GM12801 (cell line): ENCODE results near the gene TCAF1.

ENCODE experiments used
- TF ChIP-seq, protein P1 (sequence below): IDR thresholded peaks from one replicate; pipeline ENCODE4 v1.5.1; 2011; ENCODE audit warnings: control low read depth; ENCODE audit not compliant: insufficient read length; ENCODE audit errors: extremely low read depth

Gene TCAF1

DNA sequence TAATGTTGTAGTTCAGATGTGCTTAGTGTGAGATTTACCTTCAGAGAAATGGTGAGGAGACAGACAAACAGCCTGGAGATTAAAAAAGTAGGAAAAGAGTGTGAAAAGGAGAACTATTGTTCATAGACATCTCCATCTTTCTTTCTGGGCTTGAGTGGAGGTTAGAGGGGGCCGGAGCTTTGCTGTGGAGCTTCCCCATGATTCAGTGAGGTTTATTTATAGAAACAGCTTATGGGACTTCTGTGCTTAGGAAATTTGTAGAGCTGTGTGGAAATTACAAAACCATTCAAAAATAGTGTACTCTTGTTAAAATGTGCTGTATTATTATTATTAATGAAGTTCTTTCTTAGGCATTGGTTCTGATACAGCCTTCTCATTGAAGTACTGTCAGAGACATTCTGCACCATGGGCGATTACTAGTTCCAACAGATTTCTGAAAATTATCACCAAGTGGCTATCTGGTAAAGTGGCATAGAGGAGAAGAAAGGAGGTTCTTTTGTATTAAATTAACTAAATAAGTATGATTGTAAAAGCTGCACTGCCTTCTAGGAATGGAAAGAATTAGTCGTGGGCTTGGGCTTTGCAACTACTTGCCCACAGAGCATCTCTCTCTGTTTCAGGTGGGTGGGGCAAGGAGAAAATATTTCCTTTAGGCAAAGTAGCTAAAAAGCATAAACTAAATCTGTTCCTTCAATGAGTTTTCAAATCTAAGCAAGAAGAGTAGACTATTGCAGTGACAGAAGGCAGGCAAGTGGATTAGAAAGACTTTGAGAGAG is 8.7 kb upstream of the TCAF1 start:
- TF ChIP-seq, protein P1, sequence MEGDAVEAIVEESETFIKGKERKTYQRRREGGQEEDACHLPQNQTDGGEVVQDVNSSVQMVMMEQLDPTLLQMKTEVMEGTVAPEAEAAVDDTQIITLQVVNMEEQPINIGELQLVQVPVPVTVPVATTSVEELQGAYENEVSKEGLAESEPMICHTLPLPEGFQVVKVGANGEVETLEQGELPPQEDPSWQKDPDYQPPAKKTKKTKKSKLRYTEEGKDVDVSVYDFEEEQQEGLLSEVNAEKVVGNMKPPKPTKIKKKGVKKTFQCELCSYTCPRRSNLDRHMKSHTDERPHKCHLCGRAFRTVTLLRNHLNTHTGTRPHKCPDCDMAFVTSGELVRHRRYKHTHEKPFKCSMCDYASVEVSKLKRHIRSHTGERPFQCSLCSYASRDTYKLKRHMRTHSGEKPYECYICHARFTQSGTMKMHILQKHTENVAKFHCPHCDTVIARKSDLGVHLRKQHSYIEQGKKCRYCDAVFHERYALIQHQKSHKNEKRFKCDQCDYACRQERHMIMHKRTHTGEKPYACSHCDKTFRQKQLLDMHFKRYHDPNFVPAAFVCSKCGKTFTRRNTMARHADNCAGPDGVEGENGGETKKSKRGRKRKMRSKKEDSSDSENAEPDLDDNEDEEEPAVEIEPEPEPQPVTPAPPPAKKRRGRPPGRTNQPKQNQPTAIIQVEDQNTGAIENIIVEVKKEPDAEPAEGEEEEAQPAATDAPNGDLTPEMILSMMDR = no peak

DNA sequence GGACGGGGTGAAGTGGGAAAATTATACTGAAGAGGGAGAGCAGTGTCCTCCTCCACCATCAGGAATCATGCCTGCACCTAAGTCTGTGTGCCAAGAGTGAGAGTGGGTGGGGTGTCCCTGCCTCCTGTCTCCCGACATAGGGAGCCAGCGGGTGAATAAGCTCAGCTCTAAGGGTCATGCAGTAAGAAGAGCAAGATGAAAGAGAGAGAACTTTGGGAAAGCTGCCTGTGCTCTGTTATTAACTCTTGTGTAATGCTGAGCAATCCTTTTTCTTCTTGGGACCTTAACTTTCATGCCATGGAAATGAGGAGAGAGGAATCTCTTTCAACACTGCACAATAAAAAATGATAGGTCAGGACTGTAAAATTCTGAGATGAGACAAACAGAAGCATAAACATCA is 7.9 kb upstream of the TCAF1 start:
- TF ChIP-seq, protein P1 = no peak

DNA sequence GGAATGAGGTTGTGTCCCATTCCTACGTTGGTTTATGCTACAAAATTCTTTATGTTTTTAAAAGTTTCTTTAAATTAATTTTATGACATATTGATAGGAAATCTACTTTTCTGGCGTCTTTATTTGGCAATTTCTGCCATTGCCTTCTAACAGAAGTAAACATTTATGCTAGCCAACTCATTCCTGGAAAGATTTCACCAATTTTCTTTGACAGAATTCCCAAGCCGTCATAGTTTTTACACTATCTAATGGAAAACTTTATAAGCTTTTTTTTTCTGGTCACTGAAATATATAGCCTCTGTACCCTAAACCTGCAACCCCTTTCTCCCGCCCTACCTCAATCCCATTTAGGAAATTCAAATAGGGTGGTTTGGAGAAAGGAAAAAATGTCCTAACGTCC is 6.1 kb upstream of the TCAF1 start:
- TF ChIP-seq, protein P1 = no peak

DNA sequence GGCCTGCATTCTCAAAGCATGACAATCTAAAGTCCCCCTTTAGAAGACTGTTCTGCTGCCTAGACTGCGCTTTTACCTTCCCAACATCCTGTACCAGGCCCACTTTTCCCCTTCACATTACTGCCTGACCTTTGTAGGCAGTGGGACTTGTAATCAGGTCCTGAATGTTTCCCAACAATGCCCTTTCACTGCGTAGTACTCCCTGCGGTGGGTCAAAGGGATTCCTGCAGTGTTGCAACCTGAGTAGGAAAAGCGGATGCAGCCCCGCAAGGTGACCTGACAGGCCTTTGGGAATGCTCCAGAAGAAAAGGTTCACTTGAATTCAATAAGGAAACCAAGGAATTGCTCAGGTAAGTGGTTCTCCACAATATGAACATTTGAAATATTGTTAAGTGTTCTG is 4.9 kb upstream of the TCAF1 start:
- TF ChIP-seq, protein P1 = no peak

DNA sequence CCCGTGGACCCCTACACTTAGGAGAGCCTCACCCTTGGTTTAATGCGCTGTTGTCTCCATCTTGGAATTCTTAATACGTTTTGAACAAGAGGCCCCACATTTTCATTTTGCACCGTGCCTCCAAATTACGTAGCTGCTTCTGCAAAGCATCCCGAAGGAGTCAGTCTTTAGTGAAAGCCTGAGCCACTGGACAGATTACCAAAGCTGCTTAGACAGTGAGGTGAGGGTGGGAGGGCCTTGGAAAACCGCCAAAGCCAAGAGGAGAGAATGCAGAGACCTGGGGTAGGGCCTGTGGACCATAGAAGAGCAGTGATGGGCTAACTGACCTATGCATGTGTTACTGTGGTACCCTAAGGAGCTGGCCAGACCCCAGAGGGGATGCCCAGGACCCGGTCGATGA is 4.2 kb upstream of the TCAF1 start:
- TF ChIP-seq, protein P1 = no peak

DNA sequence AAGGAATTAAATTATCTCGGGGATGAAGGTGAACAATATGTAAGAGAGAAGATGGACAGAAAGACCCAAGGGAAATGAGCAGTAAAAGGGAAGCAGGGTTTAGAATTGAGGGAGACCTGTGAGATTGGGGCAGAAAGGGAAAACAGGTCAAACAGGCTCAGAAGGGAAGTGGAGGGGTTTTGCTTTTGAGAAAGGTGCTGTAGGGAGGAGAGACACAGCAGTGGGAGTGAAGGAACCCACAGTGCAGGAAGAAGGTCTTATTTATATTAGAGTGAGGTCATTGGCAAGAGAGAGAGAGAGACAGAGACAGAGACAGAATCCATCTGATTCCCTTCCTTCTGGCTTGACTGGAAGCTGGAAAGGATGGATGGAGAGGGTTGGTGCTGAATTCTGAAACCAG is 3.5 kb upstream of the TCAF1 start:
- TF ChIP-seq, protein P1 = no peak

DNA sequence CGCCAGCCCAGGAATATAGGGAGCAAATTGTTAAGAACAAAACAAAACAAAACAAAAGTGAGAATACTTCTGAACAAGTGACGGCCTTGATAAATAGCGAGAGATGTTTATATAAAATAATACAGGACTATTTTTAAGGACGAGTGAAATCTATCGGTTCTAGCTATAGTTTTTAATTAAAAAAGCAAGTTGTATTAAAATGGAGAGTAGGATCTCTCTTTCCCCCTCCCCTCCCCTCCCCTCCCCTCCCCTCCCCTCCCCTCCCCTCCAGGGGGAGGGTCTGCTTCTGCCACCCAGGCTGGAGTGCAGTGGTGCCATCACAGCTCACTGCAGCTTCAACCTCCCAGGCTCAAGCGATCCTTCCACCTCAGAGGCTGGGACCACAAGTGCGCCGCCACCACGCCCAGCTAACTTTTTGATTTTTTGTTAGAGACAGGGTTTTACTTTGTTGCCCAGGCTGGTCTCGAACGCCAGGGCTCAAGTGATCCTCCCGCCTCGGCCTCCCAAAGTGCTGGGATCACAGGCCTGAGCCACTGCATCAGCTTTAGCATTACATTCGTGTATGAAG is 440 bp upstream of the TCAF1 start:
- TF ChIP-seq, protein P1 = no peak
